Esophagus muscularis mucosa (tissue), 4 donors: ENCODE results near the gene DRAP1. TPM values are rescaled to one million over a fixed set of nuclear protein-coding genes. Genes with fewer than 3 reads are reported as not detected.

Experiments
- DNase-seq: peaks from one replicate; pipeline ENCODE4 v3.0.0-alpha.2; 2017; ENCODE audit errors: extremely low spot score
- H3K27ac ChIP-seq, 4 donors: fragments of 200-600 bp; sonication (generic); replicated peaks in 1 of 4; 1 replicate in 3 of 4; 2 replicates in 1 of 4; pipeline ENCODE4 v1.5.1; 2016 to 2019; ENCODE audit warnings: mild to moderate bottlenecking in 1 of 4
- H3K27me3 ChIP-seq, 4 donors: fragments of 200-600 bp; sonication (generic); one replicate each; pipeline versions ENCODE4 v1.5.1 to v1.6.0; 2016 to 2019
- H3K36me3 ChIP-seq, 4 donors: fragments of 200-600 bp; sonication (generic); one replicate each; pipeline ENCODE4 v1.5.1; 2016 to 2019
- H3K4me1 ChIP-seq, 4 donors: fragments of 200-600 bp; sonication (generic); one replicate each; pipeline ENCODE4 v1.5.1; 2016 to 2019
- H3K4me3 ChIP-seq, 4 donors: fragments of 200-600 bp; sonication (generic); 1 replicate in 2 of 4; 2 replicates in 2 of 4; pipeline ENCODE4 v1.5.1; 2016 to 2019; ENCODE audit warnings: mild to moderate bottlenecking in 4 of 4, moderate library complexity in 1 of 4
- H3K9me3 ChIP-seq, 4 donors: fragments of 200-600 bp; sonication (generic); 1 replicate in 3 of 4; 2 replicates in 1 of 4; pipeline ENCODE4 v1.5.1; 2016 to 2019
- EP300 ChIP-seq: sonication (generic); formaldehyde crosslinking; IDR thresholded peaks from one replicate; pipeline ENCODE4 v1.6.1; 2017; ENCODE audit warnings: antibody characterized with exemption
- POLR2A ChIP-seq: fragments of 450-650 bp; IDR thresholded peaks from one replicate; pipeline ENCODE4 v1.6.1; 2017; ENCODE audit warnings: antibody characterized with exemption, moderate library complexity, mild to moderate bottlenecking, low read depth
- POLR2AphosphoS5 ChIP-seq, 2 donors: sonication (generic); formaldehyde crosslinking; IDR thresholded peaks; one replicate each; pipeline ENCODE4 v1.6.1; 2017; ENCODE audit warnings: antibody characterized with exemption in 2 of 2
- WGBS: methylation state at CpG from one replicate; pipeline ENCODE4 v1.1.5; 2018; 5-methylcytosine and 5-hydroxymethylcytosine counted together
- intact Hi-C: fragments of 100-400 bp; cut with DNase I; formaldehyde crosslinking; loops from one replicate; pipeline ENCODE4 v1.15.1; 2023
- total RNA-seq, 4 donors: library from RNA; depleted of rRNA; stranded (reverse); fragments of >200 nt; gene quantifications; one replicate each; pipeline versions ENCODE4 v1.1.0 to v1.2.1, GENCODE V29; 2016
- TF ChIP-seq, protein P1 (sequence below), 3 experiments: fragments of 200-600 bp in 2 of 3; fragments of 450-650 bp in 1 of 3; sonication (generic) in 2 of 3; IDR thresholded peaks; one replicate each; pipeline ENCODE4 v1.5.1; 2017 to 2019; ENCODE audit warnings: antibody characterized with exemption in 3 of 3, mild to moderate bottlenecking in 2 of 3, moderate library complexity in 1 of 3

Gene DRAP1
- total RNA-seq, 4 donors from 2014 or later, result 78.4 to 122 (median 101) TPM

DNA sequence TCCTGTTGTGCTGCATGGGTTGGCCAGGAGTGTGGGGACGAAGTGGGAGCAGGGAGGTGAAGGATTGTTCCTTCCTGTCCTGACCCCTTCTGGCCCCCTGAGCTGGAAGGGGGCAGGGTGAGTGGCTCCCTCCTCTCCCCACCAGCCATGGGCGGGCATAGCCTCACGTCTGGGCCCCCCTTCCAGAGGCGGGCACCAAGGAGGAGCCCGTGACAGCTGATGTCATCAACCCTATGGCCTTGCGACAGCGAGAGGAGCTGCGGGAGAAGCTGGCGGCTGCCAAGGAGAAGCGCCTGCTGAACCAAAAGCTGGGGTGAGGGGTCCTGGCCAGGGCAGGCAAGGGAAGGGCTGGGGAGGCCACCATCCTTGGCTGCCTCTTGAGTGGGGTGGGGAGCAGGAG is 45.7 kb downstream of the DRAP1 start:
- Histone ChIP-seq H3K27me3 (no peaks in the 10 kb centered on the region), H3K27ac (no peak overlapping the region), H3K9me3 (no peaks in the 10 kb centered on the region), H3K36me3 (peaks cover 58 to 65% (median 61%) of the 10 kb centered on the region in 4 donors), H3K4me1 (peaks cover 23 to 34% (median 32%) of the 10 kb centered on the region in 4 donors), H3K4me3 (no peak overlapping the region)
- 71% methylated on average over 9 of the region's 10 CpGs for WGBS
- intact Hi-C loops, result loop anchor here (5.0 kb wide), 1 partner anchor 37 kb away; the partner anchor contains the start of genes BANF1 and EIF1AD
- TF ChIP-seq POLR2A (no peak), POLR2AphosphoS5 (IDR thresholded peaks at IDR 0.05) (no peak), EP300 (no peak)
- TF ChIP-seq, protein P1, sequence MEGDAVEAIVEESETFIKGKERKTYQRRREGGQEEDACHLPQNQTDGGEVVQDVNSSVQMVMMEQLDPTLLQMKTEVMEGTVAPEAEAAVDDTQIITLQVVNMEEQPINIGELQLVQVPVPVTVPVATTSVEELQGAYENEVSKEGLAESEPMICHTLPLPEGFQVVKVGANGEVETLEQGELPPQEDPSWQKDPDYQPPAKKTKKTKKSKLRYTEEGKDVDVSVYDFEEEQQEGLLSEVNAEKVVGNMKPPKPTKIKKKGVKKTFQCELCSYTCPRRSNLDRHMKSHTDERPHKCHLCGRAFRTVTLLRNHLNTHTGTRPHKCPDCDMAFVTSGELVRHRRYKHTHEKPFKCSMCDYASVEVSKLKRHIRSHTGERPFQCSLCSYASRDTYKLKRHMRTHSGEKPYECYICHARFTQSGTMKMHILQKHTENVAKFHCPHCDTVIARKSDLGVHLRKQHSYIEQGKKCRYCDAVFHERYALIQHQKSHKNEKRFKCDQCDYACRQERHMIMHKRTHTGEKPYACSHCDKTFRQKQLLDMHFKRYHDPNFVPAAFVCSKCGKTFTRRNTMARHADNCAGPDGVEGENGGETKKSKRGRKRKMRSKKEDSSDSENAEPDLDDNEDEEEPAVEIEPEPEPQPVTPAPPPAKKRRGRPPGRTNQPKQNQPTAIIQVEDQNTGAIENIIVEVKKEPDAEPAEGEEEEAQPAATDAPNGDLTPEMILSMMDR (IDR thresholded peaks at IDR 0.05), result no peak
- no peak for DNase-seq

DNA sequence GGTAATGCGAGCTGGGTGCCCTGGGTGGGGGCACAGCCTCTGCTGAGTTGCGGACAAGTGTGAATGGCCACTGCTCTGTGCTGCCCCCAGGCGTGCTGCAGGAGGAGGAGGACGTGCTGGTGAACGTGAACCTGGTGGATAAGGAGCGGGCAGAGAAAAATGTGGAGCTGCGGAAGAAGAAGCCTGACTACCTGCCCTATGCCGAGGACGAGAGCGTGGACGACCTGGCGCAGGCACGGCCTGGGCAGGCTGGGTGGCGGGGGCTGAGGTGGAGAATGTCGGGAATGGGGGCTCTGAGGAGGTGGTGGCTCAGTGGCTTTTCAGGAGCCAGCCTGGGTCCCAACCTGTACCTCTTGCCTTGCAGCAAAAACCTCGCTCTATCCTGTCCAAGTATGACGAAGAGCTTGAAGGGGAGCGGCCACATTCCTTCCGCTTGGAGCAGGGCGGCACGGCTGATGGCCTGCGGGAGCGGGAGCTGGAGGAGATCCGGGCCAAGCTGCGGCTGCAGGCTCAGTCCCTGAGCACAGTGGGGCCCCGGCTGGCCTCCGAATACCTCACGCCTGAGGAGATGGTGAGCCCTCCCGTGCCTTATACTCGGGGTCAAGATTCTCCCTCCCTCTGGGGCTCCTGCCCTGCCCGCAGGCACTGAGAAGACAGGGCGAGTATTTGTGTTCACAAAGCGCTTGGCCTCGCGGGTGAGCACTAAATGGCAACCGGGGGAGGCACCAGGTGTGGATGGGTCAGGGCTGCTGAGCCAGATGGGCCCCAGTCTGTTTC is 46.9 kb downstream of the DRAP1 start:
- 91% methylated on average over 28 of the region's 36 CpGs for WGBS
- peaks cover 61 to 72% (median 68%) of the 10 kb centered on the region in 4 donors for H3K36me3 ChIP-seq
- intact Hi-C loops, result no loop called here

DNA sequence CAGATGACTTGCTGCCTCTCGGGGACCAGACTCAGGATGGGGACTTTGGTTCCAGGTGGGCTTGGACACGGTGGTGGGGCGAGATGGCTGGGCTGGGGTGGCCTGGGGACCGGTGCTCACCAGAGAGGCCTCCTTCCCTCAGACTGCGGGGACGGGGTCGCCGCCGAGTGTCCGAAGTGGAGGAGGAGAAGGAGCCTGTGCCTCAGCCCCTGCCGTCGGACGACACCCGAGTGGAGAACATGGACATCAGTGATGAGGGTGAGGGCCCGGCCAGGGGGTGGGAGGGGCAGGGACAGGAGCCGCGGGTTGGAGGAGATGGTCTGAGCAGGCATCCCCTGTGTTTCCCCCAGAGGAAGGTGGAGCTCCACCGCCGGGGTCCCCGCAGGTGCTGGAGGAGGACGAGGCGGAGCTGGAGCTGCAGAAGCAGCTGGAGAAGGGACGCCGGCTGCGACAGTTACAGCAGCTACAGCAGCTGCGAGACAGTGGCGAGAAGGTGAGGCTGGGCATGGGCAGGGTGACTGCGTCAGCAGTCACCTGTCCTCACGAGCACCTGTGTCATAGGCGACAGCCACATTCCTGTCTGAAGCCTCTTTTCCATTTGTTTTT is 48.2 kb downstream of the DRAP1 start:
- peaks cover 61 to 83% (median 72%) of the 10 kb centered on the region in 4 donors for H3K36me3 ChIP-seq
- no peak overlapping the region for H3K4me3 ChIP-seq
- H3K27me3 ChIP-seq, result no peaks in the 10 kb centered on the region
- H3K27ac ChIP-seq, result no peak overlapping the region
- TF ChIP-seq POLR2AphosphoS5 (IDR thresholded peaks at IDR 0.05) (no peak), EP300 (no peak), POLR2A (no peak)
- TF ChIP-seq, protein P1 (IDR thresholded peaks at IDR 0.05), result no peak
- H3K4me1 ChIP-seq, result peaks cover 16 to 22% (median 20%) of the 10 kb centered on the region in 4 donors
- intact Hi-C loops, result no loop called here
- WGBS, result 88% methylated on average over 30 of the region's 30 CpGs
- no peak for DNase-seq
- no peaks in the 10 kb centered on the region for H3K9me3 ChIP-seq

More for the DNA sequence above, 46.9 kb downstream of the DRAP1 start:
- TF ChIP-seq POLR2A, result no peak
- Histone ChIP-seq H3K4me3 (no peak overlapping the region), H3K4me1 (peaks cover 18 to 28% (median 26%) of the 10 kb centered on the region in 4 donors), H3K27me3 (no peaks in the 10 kb centered on the region), H3K9me3 (no peaks in the 10 kb centered on the region), H3K27ac (no peak overlapping the region)
- no peak for DNase-seq

DNA sequence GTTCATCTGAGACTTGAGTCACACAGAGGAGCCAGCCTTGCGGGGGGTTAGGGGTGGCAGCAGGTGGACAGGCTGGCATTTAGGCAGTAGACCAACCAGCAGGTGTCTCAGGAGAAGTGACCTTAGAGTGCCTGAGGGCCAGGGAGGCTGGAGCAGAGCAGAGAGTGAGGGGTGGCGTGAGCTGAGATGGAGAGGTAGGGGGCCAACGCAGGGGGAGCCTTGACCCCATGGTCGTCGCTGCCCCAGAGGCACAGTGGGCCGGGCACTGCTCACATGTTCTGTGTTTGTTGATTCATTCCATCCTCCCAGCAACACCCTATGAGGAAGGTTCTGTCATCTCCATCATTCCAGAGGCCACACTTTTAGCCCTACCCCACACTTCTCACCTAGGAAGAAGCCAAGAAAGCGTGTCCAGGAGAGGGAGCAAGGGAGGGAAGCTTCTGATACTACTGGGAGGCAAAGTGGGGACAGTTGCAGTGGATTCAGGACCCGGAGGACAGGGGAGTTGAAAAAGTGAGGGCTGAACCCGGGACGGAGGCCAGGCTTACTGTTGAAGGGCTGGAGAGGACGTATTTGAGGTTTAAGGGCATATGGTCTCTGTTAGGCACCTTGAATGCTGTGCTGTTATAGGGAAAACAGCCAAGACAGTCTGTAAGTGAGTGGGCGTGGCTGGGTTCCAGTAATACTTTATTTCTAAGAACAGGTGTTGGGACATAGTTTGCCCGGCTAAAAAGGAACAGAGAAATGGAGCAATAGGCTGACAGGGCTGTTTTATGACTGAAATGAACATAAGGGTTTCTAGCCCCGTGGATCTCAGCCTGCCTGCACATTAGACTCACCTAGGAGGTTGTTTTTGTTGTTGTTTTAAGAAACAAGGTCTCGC is 49.6 kb downstream of the DRAP1 start:
- intact Hi-C loops, result no loop called here
- peaks cover 69 to 92% (median 80%) of the 10 kb centered on the region in 4 donors for H3K36me3 ChIP-seq
- H3K4me3 ChIP-seq, result no peak overlapping the region
- no peaks in the 10 kb centered on the region for H3K27me3 ChIP-seq
- H3K27ac ChIP-seq, result no peak overlapping the region
- no peaks in the 10 kb centered on the region for H3K9me3 ChIP-seq
- DNase-seq, result no peak
- TF ChIP-seq POLR2AphosphoS5 (IDR thresholded peaks at IDR 0.05) (no peak), POLR2A (no peak), EP300 (no peak)
- TF ChIP-seq, protein P1 (IDR thresholded peaks at IDR 0.05), result no peak
- WGBS, result 77% methylated on average over 15 of the region's 15 CpGs
- peaks cover 2 to 8% (median 6%) of the 10 kb centered on the region in 4 donors for H3K4me1 ChIP-seq

Other genes starting within 250 kb of the DRAP1 start
- gene KAT5, start 207.2 kb upstream of the DRAP1 start, total RNA-seq, result 10 to 100 TPM; 66.4 to 77.1 (median 68.3) TPM
- gene RNASEH2C, start 198.6 kb upstream of the DRAP1 start, total RNA-seq, result 100 to 1,000 TPM in 1 of 4 donors, 10 to 100 TPM in 3; 72.1 to 137 (median 80.9) TPM
- 10 to 100 TPM; 15.0 to 28.0 (median 24.2) TPM for gene AP5B1, start 138.4 kb upstream of the DRAP1 start, total RNA-seq
- gene OVOL1, start 132.4 kb upstream of the DRAP1 start, total RNA-seq, result not detected
- gene SNX32, start 85.5 kb upstream of the DRAP1 start, total RNA-seq, result under 1 TPM; 0.33 to 0.78 (median 0.41) TPM
- gene CFL1, start 61.2 kb upstream of the DRAP1 start, total RNA-seq, result 100 to 1,000 TPM; 610 to 793 (median 738) TPM
- 10 to 100 TPM; 42.2 to 74.2 (median 58.3) TPM for gene MUS81, start 59.0 kb upstream of the DRAP1 start, total RNA-seq
- gene EFEMP2, start 46.6 kb upstream of the DRAP1 start, total RNA-seq, result 100 to 1,000 TPM in 1 of 4 donors, 10 to 100 TPM in 3; 71.8 to 111 (median 82.2) TPM
- 1 to 10 TPM in 3 of 4 donors, under 1 TPM in 1; 0.83 to 2.7 (median 1.5) TPM for gene CTSW, start 39.6 kb upstream of the DRAP1 start, total RNA-seq
- gene FIBP, start 31.0 kb upstream of the DRAP1 start, total RNA-seq, result 10 to 100 TPM; 33.2 to 74.3 (median 48.6) TPM
- gene CCDC85B, start 28.8 kb upstream of the DRAP1 start, total RNA-seq, result 10 to 100 TPM; 63.5 to 99.5 (median 84.6) TPM
- gene FOSL1, start 19.0 kb upstream of the DRAP1 start, total RNA-seq, result 10 to 100 TPM in 1 of 4 donors, 1 to 10 TPM in 2, not detected in 1; 3.2 to 47.2 (median 8.7) TPM
- gene C11orf68, start 364 bp upstream of the DRAP1 start, total RNA-seq, result 10 to 100 TPM; 18.2 to 56.0 (median 28.0) TPM
- gene TSGA10IP, start 26.1 kb downstream of the DRAP1 start, total RNA-seq, result not detected
- gene SART1, start 42.3 kb downstream of the DRAP1 start, total RNA-seq, result 10 to 100 TPM; 47.8 to 65.0 (median 58.7) TPM
- 10 to 100 TPM; 25.3 to 34.9 (median 28.2) TPM for gene EIF1AD, start 82.7 kb downstream of the DRAP1 start, total RNA-seq
- gene BANF1, start 83.1 kb downstream of the DRAP1 start, total RNA-seq, result 10 to 100 TPM; 46.9 to 72.5 (median 57.9) TPM
- gene CST6, start 92.6 kb downstream of the DRAP1 start, total RNA-seq, result not detected
- under 1 TPM in 1 of 4 donors, not detected in 3; 0.52 TPM for gene CATSPER1, start 107.1 kb downstream of the DRAP1 start, total RNA-seq
- 1 to 10 TPM in 3 of 4 donors, under 1 TPM in 1; 0.83 to 7.4 (median 3.3) TPM for gene GAL3ST3, start 129.7 kb downstream of the DRAP1 start, total RNA-seq
- 100 to 1,000 TPM; 117 to 160 (median 137) TPM for gene SF3B2, start 132.9 kb downstream of the DRAP1 start, total RNA-seq
- gene PACS1, start 150.8 kb downstream of the DRAP1 start, total RNA-seq, result 10 to 100 TPM; 37.1 to 97.8 (median 54.3) TPM